Brain microvascular endothelial cell (primary cell): ENCODE data around the gene ZNF333.

Source experiments
- DNase-seq: peaks from one replicate; pipeline ENCODE4 v3.0.0-alpha.2; 2020
- H3K27ac ChIP-seq: fragments of 250-450 bp; sonication (Bioruptor Pico); 2 replicates; pipeline ENCODE4 v1.5.1; 2020; ENCODE audit warnings: mild to moderate bottlenecking, moderate library complexity
- H3K27me3 ChIP-seq: fragments of 250-450 bp; sonication (Bioruptor Pico); replicated peaks from 2 replicates; pipeline ENCODE4 v1.5.1; 2020; ENCODE audit warnings: mild to moderate bottlenecking
- H3K36me3 ChIP-seq: fragments of 250-450 bp; sonication (Bioruptor Pico); replicated peaks from 2 replicates; pipeline ENCODE4 v1.5.1; 2020; ENCODE audit warnings: mild to moderate bottlenecking
- H3K4me3 ChIP-seq: 2 replicates; pipeline ENCODE4 v1.5.1; 2011; ENCODE audit warnings: low read depth, mild to moderate bottlenecking, control low read depth, low read length, moderate library complexity
- in situ Hi-C: cut with HindIII; loops from 2 replicates; pipeline ENCODE4 v1.10.0; 2017; ENCODE audit warnings: low sequenced_read_pairs, low pct_ligation_motif_present
- TF ChIP-seq, protein P1 (sequence below): IDR thresholded peaks from 2 replicates; pipeline ENCODE4 v1.5.1; 2011; ENCODE audit warnings: low read depth, mild to moderate bottlenecking, moderate library complexity, low read length, control low read depth, inconsistent platforms; ENCODE audit errors: missing control alignments

ZNF333 gene

DNA sequence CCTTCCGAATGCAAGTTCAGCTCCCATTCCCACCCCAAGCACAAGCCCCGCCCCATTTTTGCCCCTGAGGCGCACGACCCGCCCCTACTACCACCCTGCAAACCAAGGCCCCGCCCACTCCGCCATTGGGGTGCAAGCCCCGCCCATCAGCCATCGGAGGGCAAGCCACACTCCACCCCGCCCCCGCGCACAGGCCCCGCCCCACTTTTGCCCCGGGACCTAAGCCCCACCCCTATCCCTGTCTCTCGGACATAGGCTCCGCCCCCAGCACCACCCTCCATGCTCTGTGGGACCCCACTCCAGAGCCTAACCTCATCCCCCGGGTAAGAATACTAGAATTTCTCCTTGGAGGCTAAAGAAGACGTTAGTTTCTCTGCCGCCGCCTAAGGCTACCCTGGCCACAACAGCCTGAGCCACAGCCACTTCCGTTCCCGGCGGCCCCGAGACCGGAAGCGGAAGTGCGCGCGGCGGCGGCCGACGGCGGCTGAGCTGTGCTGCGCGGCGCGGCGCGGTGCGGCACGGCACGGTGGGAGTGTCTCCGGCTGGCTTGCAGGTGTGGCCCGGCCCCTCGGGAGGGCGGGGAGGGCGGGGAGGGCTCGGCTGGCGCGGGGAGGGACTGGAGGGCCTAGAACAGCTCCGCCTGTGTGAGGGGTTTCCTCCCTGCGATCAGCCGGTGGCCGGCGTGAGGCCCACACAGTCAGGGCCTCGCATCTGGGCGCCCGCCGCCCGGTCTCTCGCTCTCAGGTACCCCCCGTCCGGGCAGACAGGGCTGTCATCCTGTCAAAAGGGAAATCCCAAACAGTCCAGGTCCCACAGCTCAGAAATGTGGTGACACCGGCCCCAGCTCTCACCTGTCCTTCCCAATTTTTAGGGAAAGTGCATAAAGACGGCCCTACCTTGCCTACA lies at the start of gene ZNF333:
Gene ZNF333, plus strand, starts transcription at position 451 of the 906 bp plus-strand sequence. CDS start 3,444 bp downstream, outside the sequence.
- H3K36me3 ChIP-seq = no peaks in the 10 kb centered on the region
- in situ Hi-C loops = loop anchor here (10.0 kb wide), 1 partner anchor 115 kb away; the partner anchor contains the start of gene NDUFB7

DNA sequence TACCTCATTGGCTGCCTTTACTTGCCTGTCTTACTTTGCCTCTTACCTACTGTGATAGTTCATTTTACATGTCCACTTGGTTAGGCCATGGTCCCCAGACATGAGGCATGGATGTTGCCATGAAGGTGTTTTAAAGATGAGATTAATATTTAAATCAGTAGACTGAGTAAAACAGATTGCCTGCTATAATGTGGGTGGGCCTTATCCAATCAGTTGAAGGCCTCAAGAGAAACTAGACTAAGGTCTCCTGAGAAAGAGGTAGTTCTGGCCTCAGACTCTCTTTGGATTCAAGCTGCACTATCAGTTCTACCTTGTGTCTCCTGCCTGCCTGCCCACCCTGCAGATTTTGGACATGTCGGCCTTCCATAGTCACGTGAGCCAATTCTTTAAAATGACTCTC lies 41.3 kb upstream of the ZNF333 start:
- no peak overlapping the region for H3K27ac ChIP-seq
- no peaks in the 10 kb centered on the region for H3K36me3 ChIP-seq
- in situ Hi-C loops = no loop called here
- DNase-seq = no peak
- H3K27me3 ChIP-seq = no peaks in the 10 kb centered on the region
- no peak overlapping the region for H3K4me3 ChIP-seq
- TF ChIP-seq, protein P1, sequence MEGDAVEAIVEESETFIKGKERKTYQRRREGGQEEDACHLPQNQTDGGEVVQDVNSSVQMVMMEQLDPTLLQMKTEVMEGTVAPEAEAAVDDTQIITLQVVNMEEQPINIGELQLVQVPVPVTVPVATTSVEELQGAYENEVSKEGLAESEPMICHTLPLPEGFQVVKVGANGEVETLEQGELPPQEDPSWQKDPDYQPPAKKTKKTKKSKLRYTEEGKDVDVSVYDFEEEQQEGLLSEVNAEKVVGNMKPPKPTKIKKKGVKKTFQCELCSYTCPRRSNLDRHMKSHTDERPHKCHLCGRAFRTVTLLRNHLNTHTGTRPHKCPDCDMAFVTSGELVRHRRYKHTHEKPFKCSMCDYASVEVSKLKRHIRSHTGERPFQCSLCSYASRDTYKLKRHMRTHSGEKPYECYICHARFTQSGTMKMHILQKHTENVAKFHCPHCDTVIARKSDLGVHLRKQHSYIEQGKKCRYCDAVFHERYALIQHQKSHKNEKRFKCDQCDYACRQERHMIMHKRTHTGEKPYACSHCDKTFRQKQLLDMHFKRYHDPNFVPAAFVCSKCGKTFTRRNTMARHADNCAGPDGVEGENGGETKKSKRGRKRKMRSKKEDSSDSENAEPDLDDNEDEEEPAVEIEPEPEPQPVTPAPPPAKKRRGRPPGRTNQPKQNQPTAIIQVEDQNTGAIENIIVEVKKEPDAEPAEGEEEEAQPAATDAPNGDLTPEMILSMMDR = no peak

More for the DNA sequence above, at the start of gene ZNF333:
- Histone ChIP-seq H3K4me3 (peak within 1 kb of the TSS; percentile 84), H3K27me3 (no peaks in the 10 kb centered on the region), H3K27ac (peak within 1 kb of the TSS; percentile 94)
- peak; percentile 88 for DNase-seq
- TF ChIP-seq, protein P1 = no peak

DNA sequence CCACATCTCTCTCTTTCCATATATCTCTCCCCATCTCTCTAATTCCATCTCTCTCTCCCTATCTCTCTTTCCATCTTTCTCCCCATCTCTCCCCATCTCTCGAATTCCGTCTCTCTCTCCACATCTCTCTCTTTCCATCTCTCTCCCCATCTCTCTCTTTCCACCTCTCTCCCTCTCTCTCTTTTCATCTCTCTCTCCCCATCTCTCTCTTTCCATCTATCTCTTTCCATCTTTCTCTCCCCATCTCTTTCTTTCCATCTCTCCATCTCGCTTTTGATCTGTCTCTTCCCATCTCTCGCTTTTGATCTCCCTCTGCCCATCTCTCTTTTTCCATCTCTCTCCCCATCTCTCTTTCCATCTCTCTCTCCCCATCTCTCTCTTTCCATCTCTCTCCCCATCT lies 40.8 kb upstream of the ZNF333 start:
- no peak for DNase-seq
- in situ Hi-C loops = no loop called here
- TF ChIP-seq, protein P1 = no peak
- Histone ChIP-seq H3K27me3 (no peaks in the 10 kb centered on the region), H3K27ac (no peak overlapping the region), H3K4me3 (no peak overlapping the region), H3K36me3 (no peaks in the 10 kb centered on the region)

DNA sequence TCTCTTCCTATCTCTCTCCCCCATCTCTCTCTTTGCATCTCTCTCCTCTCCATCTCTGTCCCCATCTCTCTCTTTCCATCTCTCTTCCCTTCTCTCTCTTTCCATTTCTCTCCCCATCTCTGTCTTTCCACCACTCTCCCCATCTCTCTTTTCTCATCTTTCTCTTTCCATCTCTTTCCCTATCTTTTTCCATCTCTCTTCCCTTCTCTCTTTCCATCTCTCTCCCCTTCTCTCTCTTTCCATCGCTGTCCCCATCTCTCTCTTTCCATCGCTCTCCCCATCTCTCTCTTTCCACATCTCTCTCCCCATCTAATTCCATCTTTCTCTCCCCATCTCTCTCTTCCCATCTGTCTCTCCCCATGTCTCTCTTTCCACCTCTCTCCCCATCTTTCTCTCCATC lies 39.7 kb upstream of the ZNF333 start:
- in situ Hi-C loops = no loop called here
- Histone ChIP-seq H3K36me3 (no peaks in the 10 kb centered on the region), H3K27ac (no peak overlapping the region), H3K4me3 (no peak overlapping the region), H3K27me3 (no peaks in the 10 kb centered on the region)
- no peak for DNase-seq
- TF ChIP-seq, protein P1 = no peak

DNA sequence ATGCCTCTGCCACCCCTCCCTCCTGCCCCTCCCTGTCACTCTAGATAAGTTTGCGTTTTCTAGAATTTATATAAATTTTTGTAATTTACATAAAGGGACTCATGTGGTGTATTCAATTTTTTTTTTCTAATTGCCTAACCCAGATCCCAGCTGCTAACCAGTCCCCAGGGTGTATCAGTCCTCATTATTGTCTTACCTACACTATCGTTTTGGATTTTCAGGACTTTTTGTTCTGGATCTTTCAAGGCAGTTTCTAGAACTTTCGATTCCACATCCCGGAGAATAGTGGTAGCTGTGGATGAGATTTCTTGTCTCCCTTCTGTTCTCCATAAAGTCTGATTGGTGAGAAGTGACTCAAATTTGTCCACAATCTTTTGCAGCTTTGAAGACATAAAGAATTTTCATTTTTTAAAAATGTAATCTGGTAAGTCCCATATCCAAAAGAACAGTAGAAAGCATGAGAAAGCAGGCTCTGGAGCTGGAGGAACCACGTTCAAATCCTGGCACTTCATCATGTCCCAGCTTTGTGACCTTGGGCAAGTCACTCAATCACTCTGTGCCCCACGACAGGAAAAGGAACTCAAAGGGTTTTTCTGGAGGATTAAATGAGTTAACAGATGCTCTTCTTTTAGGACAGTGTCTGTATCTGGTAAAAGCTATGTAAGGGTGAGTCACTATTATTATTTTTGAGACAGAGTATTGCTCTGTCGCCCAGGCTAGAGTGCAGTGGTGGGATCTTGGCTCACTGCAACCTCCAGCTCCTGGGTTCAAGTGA lies 34.9 kb upstream of the ZNF333 start:
- Histone ChIP-seq H3K36me3 (no peaks in the 10 kb centered on the region), H3K27me3 (no peaks in the 10 kb centered on the region), H3K27ac (no peak overlapping the region), H3K4me3 (no peak overlapping the region)
- in situ Hi-C loops = no loop called here
- TF ChIP-seq, protein P1 = no peak
- no peak for DNase-seq
